ENCODE measurements around the gene APLN.

- TF ChIP-seq EZH2 (IDR thresholded peaks at IDR 0.05; ENCODE audit: low read length, unreplicated experiment) (no peak), EZH2phosphoT487 (IDR thresholded peaks at IDR 0.05; ENCODE audit: borderline replicate concordance, low read length) (no peak)
- TF ChIP-seq, protein P1, sequence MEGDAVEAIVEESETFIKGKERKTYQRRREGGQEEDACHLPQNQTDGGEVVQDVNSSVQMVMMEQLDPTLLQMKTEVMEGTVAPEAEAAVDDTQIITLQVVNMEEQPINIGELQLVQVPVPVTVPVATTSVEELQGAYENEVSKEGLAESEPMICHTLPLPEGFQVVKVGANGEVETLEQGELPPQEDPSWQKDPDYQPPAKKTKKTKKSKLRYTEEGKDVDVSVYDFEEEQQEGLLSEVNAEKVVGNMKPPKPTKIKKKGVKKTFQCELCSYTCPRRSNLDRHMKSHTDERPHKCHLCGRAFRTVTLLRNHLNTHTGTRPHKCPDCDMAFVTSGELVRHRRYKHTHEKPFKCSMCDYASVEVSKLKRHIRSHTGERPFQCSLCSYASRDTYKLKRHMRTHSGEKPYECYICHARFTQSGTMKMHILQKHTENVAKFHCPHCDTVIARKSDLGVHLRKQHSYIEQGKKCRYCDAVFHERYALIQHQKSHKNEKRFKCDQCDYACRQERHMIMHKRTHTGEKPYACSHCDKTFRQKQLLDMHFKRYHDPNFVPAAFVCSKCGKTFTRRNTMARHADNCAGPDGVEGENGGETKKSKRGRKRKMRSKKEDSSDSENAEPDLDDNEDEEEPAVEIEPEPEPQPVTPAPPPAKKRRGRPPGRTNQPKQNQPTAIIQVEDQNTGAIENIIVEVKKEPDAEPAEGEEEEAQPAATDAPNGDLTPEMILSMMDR (conservative IDR thresholded peaks at IDR 0.05; ENCODE audit: low read depth, low read length): peak; percentile 73
Measured at GRCh38 chrX:129606918-129607317, 47.8 kb downstream of the APLN start.
